Measurements from ENCODE around the gene HS3ST5. TPM values are rescaled to one million over a fixed set of nuclear protein-coding genes. Genes with fewer than 3 reads are reported as not detected.

HS3ST5 gene
- total and polyA plus RNA-seq, 2 experiments from 2014 or later, result 2.8 to 3.5 TPM

DNA sequence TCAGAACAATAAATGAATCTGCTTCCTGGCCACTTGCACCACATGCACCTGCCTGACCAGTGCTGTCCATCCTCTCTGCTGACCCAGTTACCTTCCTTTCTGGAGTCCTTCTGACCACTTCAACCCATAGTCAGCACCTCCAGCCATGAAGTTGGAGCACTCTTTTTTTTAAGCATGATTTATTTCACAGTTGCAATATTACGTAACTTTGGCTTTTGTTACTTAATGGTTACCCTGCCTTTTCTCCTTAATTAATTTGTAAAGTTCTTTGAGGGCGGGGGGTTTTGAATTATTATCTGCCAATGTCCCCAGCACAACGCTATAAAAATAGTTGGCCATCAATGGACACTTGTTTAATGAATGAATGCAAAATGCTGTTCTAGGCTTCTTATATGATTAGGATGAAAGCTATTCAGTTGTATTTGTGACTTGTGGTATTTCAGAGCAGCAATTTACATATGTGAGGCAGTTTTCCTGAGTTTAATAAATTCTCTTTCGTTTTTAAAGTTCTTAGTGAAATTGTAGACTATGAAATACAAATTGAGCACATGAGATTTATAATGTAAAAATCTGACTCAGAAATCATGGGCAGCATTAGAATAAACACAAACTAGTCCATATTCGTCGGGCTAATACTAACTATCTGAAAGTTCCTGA is 180.0 kb downstream of the HS3ST5 start:
- Mint-ChIP-seq H3K4me1 (peaks cover 3% of the 10 kb centered on the region; the same call in 2 of the 3 replicates), H3K9me3 (no peaks in the 10 kb centered on the region), H3K36me3 (ENCODE audit: low read depth) (no peaks in the 10 kb centered on the region), H3K27me3 (ENCODE audit: insufficient read depth, low read depth, poor library complexity) (no peaks in the 10 kb centered on the region), H3K4me3 (no peak overlapping the region), H3K27ac (no peak overlapping the region)
- DNase-seq (ENCODE audit: low spot score), result no peak
- ATAC-seq, result no peak
- no peaks in the 10 kb centered on the region for H3K9me2 ChIP-seq (ENCODE audit: insufficient read depth)
- no peaks in the 10 kb centered on the region for H3K27me3 ChIP-seq (ENCODE audit: insufficient read depth)
- no peak overlapping the region for H2AFZ ChIP-seq
- no peak overlapping the region; the same call in 1 of the 2 replicates for H3K27ac ChIP-seq (ENCODE audit: low read depth)
- TF ChIP-seq POLR2AphosphoS5 (IDR thresholded peaks at IDR 0.05; ENCODE audit: low read depth) (no peak), CTCF (conservative IDR thresholded peaks at IDR 0.05; ENCODE audit: low read depth in 2 of 2) (no peak), EZH2 (IDR thresholded peaks at IDR 0.05; ENCODE audit: low read depth, unreplicated experiment) (no peak), ZNF114 (CRISPR knock-in tag; IDR thresholded peaks at IDR 0.05) (no peak), JUNB (IDR thresholded peaks at IDR 0.05; ENCODE audit: unreplicated experiment) (no peak), ZNF331 (CRISPR knock-in tag; IDR thresholded peaks at IDR 0.05; ENCODE audit: low read depth) (no peak)
- TF ChIP-seq, protein P1, sequence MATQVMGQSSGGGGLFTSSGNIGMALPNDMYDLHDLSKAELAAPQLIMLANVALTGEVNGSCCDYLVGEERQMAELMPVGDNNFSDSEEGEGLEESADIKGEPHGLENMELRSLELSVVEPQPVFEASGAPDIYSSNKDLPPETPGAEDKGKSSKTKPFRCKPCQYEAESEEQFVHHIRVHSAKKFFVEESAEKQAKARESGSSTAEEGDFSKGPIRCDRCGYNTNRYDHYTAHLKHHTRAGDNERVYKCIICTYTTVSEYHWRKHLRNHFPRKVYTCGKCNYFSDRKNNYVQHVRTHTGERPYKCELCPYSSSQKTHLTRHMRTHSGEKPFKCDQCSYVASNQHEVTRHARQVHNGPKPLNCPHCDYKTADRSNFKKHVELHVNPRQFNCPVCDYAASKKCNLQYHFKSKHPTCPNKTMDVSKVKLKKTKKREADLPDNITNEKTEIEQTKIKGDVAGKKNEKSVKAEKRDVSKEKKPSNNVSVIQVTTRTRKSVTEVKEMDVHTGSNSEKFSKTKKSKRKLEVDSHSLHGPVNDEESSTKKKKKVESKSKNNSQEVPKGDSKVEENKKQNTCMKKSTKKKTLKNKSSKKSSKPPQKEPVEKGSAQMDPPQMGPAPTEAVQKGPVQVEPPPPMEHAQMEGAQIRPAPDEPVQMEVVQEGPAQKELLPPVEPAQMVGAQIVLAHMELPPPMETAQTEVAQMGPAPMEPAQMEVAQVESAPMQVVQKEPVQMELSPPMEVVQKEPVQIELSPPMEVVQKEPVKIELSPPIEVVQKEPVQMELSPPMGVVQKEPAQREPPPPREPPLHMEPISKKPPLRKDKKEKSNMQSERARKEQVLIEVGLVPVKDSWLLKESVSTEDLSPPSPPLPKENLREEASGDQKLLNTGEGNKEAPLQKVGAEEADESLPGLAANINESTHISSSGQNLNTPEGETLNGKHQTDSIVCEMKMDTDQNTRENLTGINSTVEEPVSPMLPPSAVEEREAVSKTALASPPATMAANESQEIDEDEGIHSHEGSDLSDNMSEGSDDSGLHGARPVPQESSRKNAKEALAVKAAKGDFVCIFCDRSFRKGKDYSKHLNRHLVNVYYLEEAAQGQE (IDR thresholded peaks at IDR 0.05; ENCODE audit: unreplicated experiment), result no peak
- no peaks in the 10 kb centered on the region for H4K20me1 ChIP-seq (replicated peaks; ENCODE audit: insufficient read depth)
- H3F3A ChIP-seq (replicated peaks; ENCODE audit: low read depth), result no peaks in the 10 kb centered on the region
- no peaks in the 10 kb centered on the region for H3K36me3 ChIP-seq (ENCODE audit: insufficient read depth)
- H3K4me3 ChIP-seq, result no peak overlapping the region
- H3K4me1 ChIP-seq (ENCODE audit: insufficient read depth), result no peaks in the 10 kb centered on the region
- H3K4me2 ChIP-seq, result no peak overlapping the region
- H3K79me2 ChIP-seq (replicated peaks; ENCODE audit: insufficient read depth), result no peaks in the 10 kb centered on the region

DNA sequence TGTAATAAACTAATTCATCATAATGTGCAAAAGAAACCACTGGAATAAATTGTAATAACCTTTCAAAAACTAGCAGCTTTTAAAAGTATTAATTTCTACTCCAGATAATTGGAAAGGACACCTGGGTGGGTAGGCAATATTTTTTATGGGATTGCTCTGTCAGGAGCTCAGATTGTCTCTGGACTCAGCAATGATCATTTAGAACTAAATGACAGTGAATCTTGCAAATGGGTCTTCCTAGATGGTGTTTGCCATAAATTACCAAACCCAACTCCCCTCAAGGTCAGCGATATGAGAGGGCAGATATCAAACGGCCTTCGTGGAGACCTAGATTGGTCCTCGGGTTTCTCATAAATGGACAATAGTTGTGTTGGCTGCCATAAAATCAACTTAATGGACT is 181.9 kb downstream of the HS3ST5 start:
- Mint-ChIP-seq H3K9me3 (no peaks in the 10 kb centered on the region), H3K36me3 (ENCODE audit: low read depth) (no peaks in the 10 kb centered on the region), H3K4me1 (peaks cover 8% of the 10 kb centered on the region), H3K27me3 (ENCODE audit: insufficient read depth, low read depth, poor library complexity) (no peaks in the 10 kb centered on the region), H3K4me3 (no peak overlapping the region), H3K27ac (no peak overlapping the region)
- Histone ChIP-seq H3K27me3 (ENCODE audit: insufficient read depth) (no peaks in the 10 kb centered on the region), H3K27ac (ENCODE audit: low read depth) (no peak overlapping the region), H3K79me2 (replicated peaks; ENCODE audit: insufficient read depth) (no peaks in the 10 kb centered on the region), H3K4me3 (no peak overlapping the region), H3K4me2 (no peak overlapping the region), H3K36me3 (ENCODE audit: insufficient read depth) (no peaks in the 10 kb centered on the region), H3K4me1 (ENCODE audit: insufficient read depth) (peaks cover 4% of the 10 kb centered on the region; the same call in 1 of the 2 replicates), H3F3A (replicated peaks; ENCODE audit: low read depth) (no peaks in the 10 kb centered on the region), H3K9me2 (ENCODE audit: insufficient read depth) (no peaks in the 10 kb centered on the region), H4K20me1 (replicated peaks; ENCODE audit: insufficient read depth) (no peaks in the 10 kb centered on the region), H2AFZ (no peak overlapping the region)
- no peak for TF ChIP-seq EZH2phosphoT487 (IDR thresholded peaks at IDR 0.05; ENCODE audit: unreplicated experiment)
- TF ChIP-seq ZNF331 (CRISPR knock-in tag; IDR thresholded peaks at IDR 0.05; ENCODE audit: low read depth), result no peak
- TF ChIP-seq ZNF114 (CRISPR knock-in tag; IDR thresholded peaks at IDR 0.05), result no peak
- TF ChIP-seq STAT1 (IDR thresholded peaks at IDR 0.05; ENCODE audit: unreplicated experiment), result no peak
- no peak for ATAC-seq
- no peak for DNase-seq (ENCODE audit: low spot score)

Data from GM23338 (cell line).